Adipose tissue (tissue), 3 donors: ENCODE data around the gene PLEKHF1. TPM values are rescaled to one million over a fixed set of nuclear protein-coding genes. Genes with fewer than 3 reads are reported as not detected.
"Not testable (repeated sequence)": the region's sequence is repeated elsewhere in the genome, so short reads cannot be mapped to it uniquely, and the experiment has no call there.

ENCODE experiments used
- H3K27ac ChIP-seq: one replicate; pipeline ENCODE4 v1.5.1; 2013; ENCODE audit warnings: low read depth, low read length
- WGBS, 3 donors: extraction: QIAGEN DNeasy Blood & Tissue Kit; methylation state at CpG; one replicate each; pipeline ENCODE4 v1.1.7; 2013; 5-methylcytosine and 5-hydroxymethylcytosine counted together
- polyA plus RNA-seq, 3 donors: library from polyadenylated mRNA; stranded (reverse); fragments of 200-250 nt; gene quantifications; one replicate each; pipeline ENCODE4 v1.2.3, GENCODE V29; 2013
- donor health status: healthy with polysubstance abuse.
- donor health status: Bipolar disorder and iron deficiency.
- donor health status: healthy.

The PLEKHF1 gene
- 10 to 100 TPM in 1 of 3 donors, 1 to 10 TPM in 2; 5.9 to 15.1 (median 9.9) TPM for polyA plus RNA-seq

- 0 to 1% (median 1%) methylated on average over 55 to 75 of the region's 75 CpGs for WGBS, 3 donors
- peak within 1 kb of the TSS; percentile 51 for H3K27ac ChIP-seq
Observed at GRCh38 chr19:29665215-29665825, at the start of gene PLEKHF1. TSS of gene PLEKHF1 (plus strand) at chr19:29665461. CDS start at chr19:29673840, 8,379 bp downstream.

- WGBS, 3 donors = 93 to 96% (median 96%) methylated on average over 10 of the region's 10 CpGs
- no peak overlapping the region for H3K27ac ChIP-seq
Observed at GRCh38 chr19:29615891-29616425, 49.3 kb upstream of the PLEKHF1 start.

GRCh38 chr19:29616541-29616940, 48.7 kb upstream of the PLEKHF1 start:
- WGBS, 3 donors = 88 to 93% (median 89%) methylated on average over 16 of the region's 16 CpGs
- no peak overlapping the region for H3K27ac ChIP-seq

- WGBS, 3 donors = 79 to 88% (median 82%) methylated on average over 16 of the region's 16 CpGs
- H3K27ac ChIP-seq = no peak overlapping the region
Observed at GRCh38 chr19:29617366-29618266, 47.6 kb upstream of the PLEKHF1 start.

GRCh38 chr19:29618434-29618833, 46.8 kb upstream of the PLEKHF1 start:
- WGBS, 3 donors = 69 to 83% (median 79%) methylated on average over 7 of the region's 7 CpGs
- no peak overlapping the region for H3K27ac ChIP-seq

- 60 to 70% (median 67%) methylated on average over 7 of the region's 7 CpGs for WGBS, 3 donors
- no peak overlapping the region for H3K27ac ChIP-seq
Observed at GRCh38 chr19:29618871-29619270, 46.4 kb upstream of the PLEKHF1 start.

GRCh38 chr19:29620931-29621351, 44.3 kb upstream of the PLEKHF1 start:
- 54 to 58% (median 57%) methylated on average over 15 of the region's 15 CpGs for WGBS, 3 donors
- H3K27ac ChIP-seq = no peak overlapping the region

- WGBS, 3 donors = 61 to 78% (median 68%) methylated on average over 23 of the region's 23 CpGs
- no peak overlapping the region for H3K27ac ChIP-seq
Observed at GRCh38 chr19:29622166-29623070, 42.8 kb upstream of the PLEKHF1 start.

GRCh38 chr19:29623726-29624488, 41.4 kb upstream of the PLEKHF1 start:
- no peak overlapping the region for H3K27ac ChIP-seq
- 79 to 90% (median 82%) methylated on average over 18 of the region's 18 CpGs for WGBS, 3 donors

- WGBS, 3 donors = 72 to 75% (median 74%) methylated on average over 6 of the region's 6 CpGs
- H3K27ac ChIP-seq = no peak overlapping the region
Observed at GRCh38 chr19:29624489-29625185, 40.6 kb upstream of the PLEKHF1 start.

GRCh38 chr19:29625186-29625651, 40.0 kb upstream of the PLEKHF1 start:
- WGBS, 3 donors = 37 to 87% (median 85%) methylated on average over 9 of the region's 9 CpGs

GRCh38 chr19:29626386-29626785, 38.9 kb upstream of the PLEKHF1 start:
- 90 to 96% (median 90%) methylated on average over 7 of the region's 7 CpGs for WGBS, 3 donors
- H3K27ac ChIP-seq = no peak overlapping the region

More at GRCh38 chr19:29625186-29625651, 40.0 kb upstream of the PLEKHF1 start:
- H3K27ac ChIP-seq = no peak overlapping the region

GRCh38 chr19:29626832-29627231, 38.4 kb upstream of the PLEKHF1 start:
- H3K27ac ChIP-seq = not testable (repeated sequence)
- 87 to 92% (median 88%) methylated on average over 9 of the region's 9 CpGs for WGBS, 3 donors

- WGBS, 3 donors = 89 to 93% (median 91%) methylated on average over 16 of the region's 16 CpGs
- no peak overlapping the region for H3K27ac ChIP-seq
Observed at GRCh38 chr19:29628661-29629385, 36.4 kb upstream of the PLEKHF1 start.

GRCh38 chr19:29629836-29630534, 35.3 kb upstream of the PLEKHF1 start:
- H3K27ac ChIP-seq = no peak overlapping the region
- 88 to 94% (median 94%) methylated on average over 5 of the region's 5 CpGs for WGBS, 3 donors

GRCh38 chr19:29630655-29631054, 34.6 kb upstream of the PLEKHF1 start:
- 64 to 81% (median 73%) methylated on average over 2 of the region's 2 CpGs for WGBS, 3 donors

More at GRCh38 chr19:29630655-29631054, 34.6 kb upstream of the PLEKHF1 start:
- H3K27ac ChIP-seq = no peak overlapping the region
